HG02763 (cell line): ENCODE measurements around the gene LCN10.
"Not testable (repeated sequence)": the region's sequence is repeated elsewhere in the genome, so short reads cannot be mapped to it uniquely, and the experiment has no call there.

ENCODE experiments used
- ATAC-seq: cut with Tn5 transposase; IDR thresholded peaks from one replicate; pipeline ENCODE4 v1.9.1; 2021; ENCODE audit warnings: mild to moderate bottlenecking, moderate library complexity; ENCODE audit not compliant: unreplicated experiment

The LCN10 gene

DNA sequence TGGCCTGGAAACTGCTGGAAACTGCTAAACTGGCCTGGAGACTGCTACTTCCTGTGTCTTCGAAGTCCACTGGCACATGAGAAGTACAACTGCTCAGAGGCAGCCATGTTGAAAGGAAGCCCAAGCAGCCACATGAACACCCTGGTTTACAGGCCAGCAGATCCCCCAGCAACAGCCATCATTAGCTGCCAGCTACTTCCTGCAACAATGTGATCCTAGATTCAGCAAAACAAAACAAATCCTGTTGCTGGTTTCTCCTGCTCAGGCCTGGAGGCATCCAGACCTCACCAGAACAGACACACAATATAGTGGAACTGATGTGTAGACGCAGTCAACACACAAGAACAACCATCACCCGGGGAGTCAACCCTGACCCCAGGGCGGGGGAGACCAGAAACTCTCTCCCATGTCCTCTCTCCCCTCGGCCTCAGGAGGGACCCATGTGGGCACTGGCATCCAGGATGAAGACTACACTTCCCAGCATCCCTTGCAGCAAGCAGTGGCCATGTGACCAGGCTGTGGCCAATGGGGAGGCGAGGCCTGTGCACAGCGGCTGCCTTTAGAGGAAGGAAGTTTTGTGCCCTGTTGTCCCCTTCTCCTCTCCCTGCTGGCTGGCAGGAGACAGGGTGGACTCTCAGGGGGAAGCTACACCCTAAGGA lies 30.8 kb upstream of the LCN10 start:
- no peak for ATAC-seq

DNA sequence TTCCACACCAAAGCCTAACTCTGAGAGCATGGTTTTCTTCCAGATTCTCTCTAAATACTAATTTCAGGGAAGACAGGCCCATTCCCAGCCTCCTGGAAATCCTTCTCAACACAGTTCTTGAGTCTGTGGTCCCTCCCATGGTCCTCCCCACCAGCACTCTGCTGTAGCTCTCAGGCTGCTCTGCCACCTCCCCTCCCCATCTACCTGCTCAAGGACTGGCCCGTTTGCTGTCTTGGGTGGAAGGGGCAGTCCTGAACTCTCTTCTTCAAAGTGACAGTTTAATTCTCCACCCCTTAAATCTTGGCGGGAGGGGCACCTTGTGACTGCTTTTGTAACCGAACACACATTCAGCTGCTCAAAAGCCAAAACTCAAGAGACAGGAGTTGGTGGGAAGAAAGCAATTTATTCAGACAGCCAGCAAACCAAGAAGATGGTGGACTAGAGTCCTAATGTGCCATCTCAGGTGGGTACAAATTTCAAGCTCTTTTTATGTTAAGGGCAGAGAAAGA lies 29.2 kb upstream of the LCN10 start:
- no peak for ATAC-seq

DNA sequence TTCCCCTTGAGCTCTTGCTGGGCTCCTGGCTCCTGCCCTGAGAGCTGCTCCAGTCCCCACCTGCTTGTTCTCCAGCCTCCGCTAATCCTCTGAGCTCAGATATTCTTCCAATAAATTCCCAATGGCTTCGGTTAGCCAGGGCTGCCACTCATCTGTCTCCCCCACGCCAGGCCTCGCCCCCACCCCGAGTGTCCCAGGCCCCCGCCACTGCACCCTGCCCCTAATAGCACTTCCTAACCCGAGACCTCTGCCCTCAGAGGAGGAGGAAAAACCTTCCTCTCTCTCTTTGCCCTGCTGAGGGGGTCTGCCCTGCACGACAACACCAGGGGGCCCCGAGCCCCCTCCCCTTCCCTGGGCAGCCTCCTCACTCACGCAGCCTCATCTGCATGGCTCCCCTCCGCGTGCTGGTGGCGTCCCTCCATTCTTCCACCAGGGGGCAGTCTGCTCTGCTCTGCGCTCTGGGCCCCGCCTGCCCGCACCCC lies 27.0 kb upstream of the LCN10 start:
- ATAC-seq: no peak

DNA sequence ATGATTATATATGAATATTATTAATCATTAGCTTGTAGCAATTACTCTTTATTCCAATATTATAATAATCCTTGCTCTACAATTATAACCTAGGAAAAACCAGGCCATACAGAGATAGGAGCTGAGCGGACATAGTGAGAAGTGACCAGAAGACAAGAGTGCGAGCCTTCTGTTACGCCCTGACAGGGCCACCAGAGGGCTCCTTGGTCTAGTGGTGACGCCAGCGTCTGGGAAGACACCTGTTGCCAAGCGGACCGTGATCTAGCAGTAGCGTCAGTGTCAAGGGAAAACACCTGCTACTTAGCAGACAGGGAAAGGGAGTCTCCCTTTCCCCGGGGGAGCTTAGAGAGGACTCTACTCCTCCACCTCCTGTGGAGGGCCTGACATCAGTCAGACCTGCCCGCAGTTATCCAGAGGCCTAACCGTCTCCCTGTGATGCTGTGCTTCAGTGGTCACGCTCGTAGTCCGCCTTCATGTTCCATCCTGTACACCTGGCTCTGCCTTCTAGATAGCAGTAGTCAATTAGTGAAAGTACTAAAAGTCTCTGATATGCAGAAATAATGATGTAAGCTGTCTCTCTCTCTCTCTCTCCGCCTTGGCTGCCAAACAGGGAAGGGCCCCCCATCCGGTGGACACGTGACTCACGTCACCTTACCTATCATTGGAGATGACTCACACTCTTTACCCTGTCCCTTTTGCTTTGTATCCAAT lies 23.8 kb upstream of the LCN10 start:
- ATAC-seq: not testable (repeated sequence)

DNA sequence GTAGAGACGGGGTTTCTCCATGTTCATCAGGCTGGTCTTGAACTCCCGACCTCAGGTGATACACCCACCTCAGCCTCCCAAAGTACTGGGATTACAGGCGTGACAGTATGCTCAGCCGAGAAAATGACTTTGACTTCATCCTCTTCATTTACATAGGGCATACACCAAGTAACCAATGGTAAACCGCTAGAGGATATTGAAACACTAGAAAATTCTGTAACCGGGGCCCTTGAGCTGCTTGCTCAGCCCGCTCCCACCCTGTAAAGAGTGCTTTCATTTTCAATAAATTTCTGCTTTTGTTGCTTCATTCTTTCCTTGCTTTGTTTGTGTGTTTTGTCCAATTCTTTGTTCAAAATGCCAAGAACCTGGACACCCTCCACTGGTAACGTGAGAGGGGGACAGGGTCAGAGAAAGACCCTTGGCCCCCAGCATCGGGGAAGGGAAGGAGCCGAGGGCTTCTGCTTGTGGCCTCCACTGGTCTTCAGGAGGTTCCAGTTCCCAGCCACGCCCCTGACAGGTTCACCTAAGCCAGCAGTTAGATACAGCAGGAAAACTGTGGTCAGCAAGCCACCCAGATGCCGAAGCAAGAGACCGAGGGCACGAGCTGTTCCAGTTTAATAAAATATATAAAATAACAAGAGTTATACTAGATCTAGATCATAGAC lies 23.1 kb upstream of the LCN10 start:
- ATAC-seq: not testable (repeated sequence)

DNA sequence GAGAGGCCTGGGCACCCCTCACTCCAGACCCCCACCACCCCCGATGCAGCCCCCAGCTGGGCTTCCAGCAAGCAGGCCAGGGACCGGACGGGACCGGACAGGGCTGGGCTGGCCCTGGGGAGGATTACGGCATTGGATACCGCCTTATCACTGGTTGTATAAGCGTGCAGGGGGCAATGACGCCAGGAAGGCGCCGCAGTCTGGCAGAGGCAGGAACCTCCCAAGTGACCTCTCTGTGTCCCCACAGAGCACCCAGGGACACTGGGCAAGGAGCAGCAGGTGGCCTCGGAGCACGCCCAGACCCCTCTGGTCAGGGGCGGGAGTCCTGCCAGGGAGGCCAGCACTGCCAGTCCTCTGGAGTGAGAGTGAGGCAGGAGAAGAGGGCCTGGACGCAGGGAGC lies 22.3 kb upstream of the LCN10 start:
- no peak for ATAC-seq

DNA sequence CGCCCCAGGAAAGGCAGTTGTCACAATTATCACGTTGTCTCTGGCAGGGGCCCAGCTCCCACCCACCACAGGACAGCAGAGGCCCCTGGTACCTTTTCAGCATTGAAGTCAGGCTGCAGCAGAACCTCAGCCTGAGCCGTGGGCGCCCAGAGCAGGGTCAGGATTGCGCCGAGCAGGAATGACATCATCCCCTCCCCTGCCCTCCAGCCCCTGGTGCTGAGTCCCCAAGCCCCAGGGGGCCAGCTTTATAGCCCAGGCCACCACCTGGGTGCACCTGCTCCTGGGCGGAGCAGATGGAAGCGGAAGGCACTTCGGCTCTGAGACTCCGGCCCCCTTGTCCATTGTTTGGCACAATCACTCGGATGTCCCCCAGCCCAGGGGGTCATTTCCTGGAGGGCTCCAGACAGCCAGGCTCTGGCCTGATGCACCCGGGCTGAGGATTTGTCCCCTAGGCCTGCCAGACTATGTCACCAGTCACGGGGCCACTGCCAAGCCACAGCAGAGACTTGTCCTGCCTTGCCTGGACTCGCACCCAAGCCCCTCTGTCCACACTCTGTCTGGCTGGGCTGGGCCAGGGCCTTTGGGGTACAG lies 21.7 kb upstream of the LCN10 start, which contains the start of gene LCN15:
LCN15 (minus strand) TSS at position 218 of the 591 bp plus-strand sequence; CDS start at position 188, 30 bp downstream.
- ATAC-seq: no peak

DNA sequence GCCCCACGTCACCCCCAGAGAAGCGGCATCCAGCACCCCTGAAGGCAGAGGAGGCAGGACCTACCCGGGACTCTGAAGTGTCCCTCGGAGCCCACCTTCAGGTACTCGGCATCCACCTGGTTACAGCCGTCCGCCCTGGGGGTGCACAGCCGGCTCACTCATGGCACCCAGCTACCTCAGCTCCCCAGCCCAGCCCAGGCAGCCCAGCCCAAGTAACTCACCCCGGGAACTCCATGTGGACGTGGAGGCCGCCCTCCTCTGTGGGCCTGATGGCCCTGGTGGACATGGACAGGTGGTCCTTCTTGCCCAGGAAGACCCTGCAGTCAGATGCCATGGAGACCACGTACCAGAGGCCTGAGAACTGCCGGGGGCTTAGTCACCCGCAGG lies 20.9 kb upstream of the LCN10 start:
- ATAC-seq: no peak

DNA sequence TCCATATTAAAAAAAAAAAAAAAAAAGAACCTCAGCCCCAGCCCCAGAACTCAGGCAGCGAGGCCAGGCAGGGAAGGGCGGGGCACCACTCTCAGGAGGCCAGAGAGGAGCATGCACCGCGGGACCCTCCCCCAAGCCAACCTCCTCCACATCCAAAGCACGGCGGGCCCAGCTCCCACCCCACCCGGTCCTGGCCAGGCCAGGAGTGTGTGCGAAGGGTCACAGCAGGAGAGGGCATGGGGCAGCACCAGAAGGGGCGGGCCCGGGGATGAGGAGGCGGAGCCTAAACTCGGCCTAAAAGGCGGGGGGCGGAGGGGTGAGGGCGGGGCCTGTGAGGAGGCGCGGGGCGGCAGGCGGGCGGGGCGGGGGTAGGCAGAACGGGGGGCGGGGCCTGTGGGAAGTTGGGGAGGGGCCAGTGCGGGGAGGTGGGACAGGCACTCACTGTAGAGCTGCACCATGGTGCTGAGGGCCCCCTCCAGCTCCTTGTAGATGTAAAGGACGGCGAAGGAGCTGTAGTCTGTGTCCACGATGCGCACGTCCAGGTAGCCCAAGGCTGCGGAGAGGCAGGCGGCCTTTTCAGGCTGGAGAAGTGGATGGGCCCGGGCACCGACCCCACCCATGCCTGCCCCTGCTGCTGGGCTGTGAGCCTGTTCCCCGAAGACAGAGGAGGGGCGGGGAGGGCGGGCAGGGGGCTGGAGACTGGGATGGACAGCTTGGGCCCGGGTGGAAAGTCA lies 20.3 kb upstream of the LCN10 start:
- no peak for ATAC-seq

DNA sequence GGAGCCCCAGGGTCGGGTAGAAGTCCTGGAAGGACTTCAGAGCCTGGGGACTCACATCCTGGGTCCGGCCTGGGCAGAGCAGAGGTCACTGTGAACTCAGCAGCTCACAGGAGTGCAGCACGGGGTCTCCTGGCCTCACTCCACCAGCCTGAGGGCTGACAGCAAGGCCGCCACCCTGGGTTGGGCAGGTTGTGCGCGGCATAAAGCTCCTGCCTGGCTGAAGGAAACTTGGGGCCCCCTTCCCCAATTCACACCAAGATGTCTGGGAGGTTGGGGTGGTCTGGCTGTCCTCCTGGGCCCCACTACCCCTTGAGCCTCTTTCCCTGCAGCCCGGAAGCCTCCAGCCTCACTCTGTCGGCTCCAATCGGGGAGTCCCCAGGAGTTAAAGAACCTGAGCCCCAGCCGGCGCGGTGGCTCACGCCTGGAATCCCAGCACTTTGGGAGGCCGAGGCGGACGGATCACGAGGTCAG lies 19.5 kb upstream of the LCN10 start:
- ATAC-seq: no peak

DNA sequence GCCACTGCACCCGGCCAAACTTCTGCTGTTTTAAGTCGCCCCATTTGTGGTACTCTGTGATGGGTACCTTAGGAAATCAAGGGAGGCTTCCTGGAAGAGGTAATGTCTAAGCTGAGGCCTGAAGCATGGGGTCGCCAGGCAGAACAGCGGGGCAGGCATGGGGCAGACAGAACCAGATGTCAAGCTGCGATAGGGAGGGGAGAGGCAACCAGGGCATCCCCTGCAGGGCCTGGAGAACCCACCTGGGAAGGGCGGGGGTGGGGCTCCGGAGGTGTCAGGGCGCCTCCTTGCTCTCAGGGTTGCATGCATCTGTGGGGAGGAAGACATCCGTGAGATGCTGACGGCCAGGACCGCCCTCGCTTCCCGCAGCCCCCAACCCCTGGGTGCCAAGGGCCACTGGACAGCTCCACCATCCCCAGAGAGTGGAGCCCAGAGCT lies 18.8 kb upstream of the LCN10 start:
- ATAC-seq: no peak

DNA sequence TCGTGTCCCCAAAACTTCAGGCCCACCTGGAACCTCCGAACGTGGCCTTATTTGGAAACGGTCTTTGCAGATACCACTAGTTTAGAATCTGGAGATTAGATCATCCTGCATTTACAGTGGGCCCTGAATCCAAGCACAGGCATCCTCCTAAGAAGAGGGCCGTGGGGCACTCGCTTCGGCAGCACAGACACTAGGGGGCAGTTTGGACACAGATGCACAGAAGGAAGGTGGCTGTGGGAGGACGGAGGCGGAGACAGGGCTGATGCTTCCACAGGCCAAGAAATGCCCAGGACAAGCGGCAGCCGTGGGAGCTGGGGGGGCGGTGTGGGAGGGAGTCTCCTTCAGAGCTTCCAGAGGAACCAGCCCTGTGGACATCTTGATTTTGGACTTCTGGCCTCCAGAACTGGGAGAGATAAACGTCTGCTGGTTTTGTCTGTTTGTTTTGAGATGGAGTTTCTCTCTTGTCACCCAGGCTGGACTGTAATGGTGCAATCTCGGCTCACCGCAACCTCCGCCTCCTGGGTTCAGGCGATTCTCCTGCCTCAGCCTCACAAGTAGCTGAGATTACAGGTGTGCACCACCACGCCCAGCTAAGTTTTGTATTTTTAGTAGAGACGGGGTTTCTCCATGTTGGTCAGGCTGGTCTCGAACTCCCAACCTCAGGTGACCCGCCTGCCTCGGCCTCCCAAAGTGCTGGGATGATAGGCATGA lies 18.2 kb upstream of the LCN10 start:
- ATAC-seq: not testable (repeated sequence)

DNA sequence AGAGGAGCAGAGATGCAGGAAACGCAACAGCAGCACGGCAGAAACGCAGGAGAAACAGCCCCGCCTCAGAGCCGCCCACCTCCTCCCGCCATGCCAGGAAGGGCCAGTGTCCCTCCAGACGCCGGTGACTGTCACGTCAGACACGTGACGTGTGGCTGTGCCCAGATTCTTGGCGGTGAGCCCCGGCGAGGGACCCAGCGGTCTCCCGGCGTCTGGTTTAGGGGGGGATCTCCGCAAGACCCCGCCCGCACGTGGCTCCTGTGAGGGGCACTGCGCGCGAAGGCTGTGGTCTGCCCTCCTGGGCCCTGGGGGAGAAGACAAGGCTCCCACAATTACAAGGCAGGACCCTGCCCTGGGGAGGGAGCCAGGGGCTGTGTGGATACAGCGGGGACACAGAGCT lies 17.7 kb upstream of the LCN10 start:
- ATAC-seq: no peak

DNA sequence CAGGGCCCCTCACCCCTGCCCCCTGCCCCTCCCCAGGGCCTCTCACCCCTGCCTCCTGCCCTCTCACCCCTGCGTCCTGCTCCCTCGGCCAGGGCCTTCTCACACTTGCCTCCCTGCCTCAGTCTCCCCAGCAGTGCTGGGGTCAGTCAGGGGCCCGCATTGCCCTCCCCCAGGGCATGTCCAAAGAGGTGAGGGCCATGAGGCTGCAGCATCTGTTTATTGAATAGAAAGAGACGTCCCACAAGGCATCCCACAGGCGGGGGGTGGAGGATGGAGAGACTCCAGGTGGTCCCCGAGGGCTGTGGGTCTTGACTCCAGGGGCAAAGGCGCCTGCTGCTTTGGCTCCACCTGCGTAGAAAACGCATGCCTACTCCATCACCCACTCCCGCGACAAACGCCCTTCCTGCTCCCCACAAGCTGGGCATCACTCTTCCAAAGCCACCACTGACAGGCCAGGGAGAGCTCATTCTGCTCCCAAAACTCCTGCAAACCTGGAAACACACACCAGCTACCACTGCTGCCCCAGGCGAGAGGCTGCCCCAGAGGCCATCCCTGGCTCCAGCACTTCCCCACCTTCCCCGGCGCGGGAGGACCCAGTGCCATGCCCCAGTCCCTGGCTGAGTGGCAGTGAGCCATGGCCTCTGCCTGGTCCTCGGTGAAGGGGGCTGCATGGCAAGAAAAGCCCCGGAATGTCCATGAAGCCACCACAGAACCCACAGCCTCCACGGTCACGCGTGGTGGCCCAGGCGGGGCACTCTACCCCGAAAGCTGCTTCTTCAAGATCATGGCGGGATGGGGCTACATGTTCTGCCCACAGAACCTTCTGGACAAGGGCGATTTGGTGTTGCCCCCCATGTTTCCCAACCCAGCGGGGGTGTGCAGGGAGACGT lies 16.9 kb upstream of the LCN10 start:
- ATAC-seq: no peak

DNA sequence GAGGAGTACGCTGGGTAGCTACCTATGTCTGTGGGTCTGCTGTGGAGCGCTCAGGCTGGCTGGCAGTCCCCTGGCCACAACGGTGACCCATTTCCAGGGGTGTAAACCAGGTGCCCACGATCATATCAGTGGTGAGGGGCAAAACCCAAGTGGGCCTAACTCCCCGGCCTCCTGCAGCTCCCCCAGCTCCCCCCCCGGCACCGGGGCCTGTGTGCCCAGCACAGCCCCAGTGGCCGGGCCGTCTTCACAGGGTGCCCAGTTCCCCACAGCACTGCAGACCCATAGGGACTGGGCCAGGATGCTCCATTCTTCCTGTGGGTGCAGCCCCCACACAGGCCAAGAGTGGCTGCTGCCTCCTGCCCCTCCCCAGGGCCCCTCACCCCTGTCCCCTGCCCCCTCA lies 16.3 kb upstream of the LCN10 start:
- ATAC-seq: no peak

DNA sequence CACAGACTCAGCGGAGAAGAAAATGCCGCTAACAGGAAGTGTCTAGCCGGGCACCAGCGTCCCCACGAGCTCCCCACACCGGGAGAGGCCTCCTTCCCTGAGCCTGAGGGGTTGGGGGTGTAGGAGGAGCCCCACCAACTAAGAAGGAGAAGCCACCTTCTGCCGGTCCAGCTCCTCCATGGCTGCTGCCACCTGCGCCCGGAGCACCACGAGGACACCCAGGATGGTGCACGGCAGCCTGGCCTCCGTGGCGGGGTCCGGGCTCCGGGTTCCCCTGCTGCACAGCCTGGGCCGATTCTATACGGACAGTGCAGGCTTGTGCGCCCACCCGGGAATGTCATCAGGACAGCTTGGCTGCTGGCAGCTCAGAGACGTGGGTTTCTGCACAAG lies 15.0 kb upstream of the LCN10 start:
- no peak for ATAC-seq

DNA sequence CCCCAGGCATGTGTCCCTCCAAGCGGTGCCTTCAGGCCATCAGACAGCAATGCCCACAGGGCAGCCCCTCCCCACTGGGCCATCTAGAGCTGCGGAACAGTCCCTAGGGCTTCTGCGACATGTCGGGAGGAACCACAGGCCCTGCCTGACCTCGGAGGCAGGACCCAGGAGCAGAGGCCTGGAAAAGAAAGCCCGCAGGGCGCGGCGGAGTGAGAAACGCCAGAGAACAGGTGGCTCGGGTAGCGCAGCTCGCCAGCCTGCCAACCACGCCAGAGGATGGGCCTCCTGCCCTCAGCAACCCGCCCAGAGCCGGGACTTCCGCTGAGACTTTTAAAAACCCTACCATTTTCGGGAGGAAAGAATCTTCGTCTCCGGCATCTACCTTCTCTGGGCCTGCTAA lies 14.6 kb upstream of the LCN10 start:
- no peak for ATAC-seq

DNA sequence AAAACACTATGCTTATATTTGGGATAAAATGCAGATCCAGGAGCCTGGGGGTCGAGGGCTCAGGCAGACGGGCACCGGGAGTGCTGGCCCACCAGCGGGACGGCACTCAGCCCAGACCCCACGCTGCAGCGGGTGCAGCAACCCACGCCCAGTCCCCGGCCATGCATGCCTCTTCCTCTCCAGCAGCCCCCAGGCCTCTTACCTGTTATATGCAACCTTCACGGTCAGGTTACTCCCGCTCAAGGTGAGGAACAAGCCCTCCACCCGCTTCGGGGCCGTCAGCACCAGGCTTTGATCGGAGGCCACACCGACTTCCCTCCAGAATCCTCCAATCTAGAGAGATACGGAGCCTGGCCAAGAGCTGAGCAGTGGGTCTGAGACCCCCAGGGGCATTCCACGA lies 14.1 kb upstream of the LCN10 start:
- no peak for ATAC-seq

DNA sequence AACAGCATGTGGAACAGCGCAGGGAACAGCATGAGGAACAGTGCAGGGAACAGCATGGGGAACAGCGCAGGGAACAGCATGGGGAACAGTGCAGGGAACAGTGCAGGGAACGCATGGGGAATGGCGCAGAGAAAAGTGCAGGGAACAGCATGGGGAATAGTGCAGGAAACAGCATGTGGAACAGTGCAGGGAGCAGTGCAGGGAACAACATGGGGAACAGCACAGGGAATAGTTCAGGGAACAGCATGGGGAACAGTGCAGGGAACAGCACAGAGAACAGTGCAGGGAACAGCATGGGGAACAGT lies 13.3 kb upstream of the LCN10 start:
- no peak for ATAC-seq
